ENCODE data around the gene HAS3.

The HAS3 gene

GRCh38 chr16:69078073-69078472, 27.4 kb upstream of the HAS3 start:
- H2AFZ ChIP-seq (ENCODE audit: low read depth, low read length): peak overlapping the region; percentile 34
- H3K9me3 ChIP-seq (ENCODE audit: low read length): no peaks in the 10 kb centered on the region

GRCh38 chr16:69079697-69080096, 25.8 kb upstream of the HAS3 start:
- no peaks in the 10 kb centered on the region for H3K27me3 ChIP-seq (ENCODE audit: insufficient read depth, low read length)

More at GRCh38 chr16:69078073-69078472, 27.4 kb upstream of the HAS3 start:
- H3K36me3 ChIP-seq (ENCODE audit: insufficient read depth, low read length): no peaks in the 10 kb centered on the region
- no peak overlapping the region for H3K4me3 ChIP-seq (ENCODE audit: low read length)
- H3K4me1 ChIP-seq (ENCODE audit: insufficient read depth, low read length): peaks cover 7% of the 10 kb centered on the region
- H3K27me3 ChIP-seq (ENCODE audit: insufficient read depth, low read length): no peaks in the 10 kb centered on the region

GRCh38 chr16:69083306-69083941, 22.0 kb upstream of the HAS3 start:
- H3K27me3 ChIP-seq (ENCODE audit: insufficient read depth, low read length): no peaks in the 10 kb centered on the region
- no peak overlapping the region for H3K4me3 ChIP-seq (ENCODE audit: low read length)
- H2AFZ ChIP-seq (ENCODE audit: low read depth, low read length): no peak overlapping the region
- peaks cover 7% of the 10 kb centered on the region for H3K4me1 ChIP-seq (ENCODE audit: insufficient read depth, low read length)
- no peaks in the 10 kb centered on the region for H3K9me3 ChIP-seq (ENCODE audit: low read length)
- H3K36me3 ChIP-seq (ENCODE audit: insufficient read depth, low read length): no peaks in the 10 kb centered on the region

More at GRCh38 chr16:69079697-69080096, 25.8 kb upstream of the HAS3 start:
- Histone ChIP-seq H2AFZ (ENCODE audit: low read depth, low read length) (no peak overlapping the region), H3K4me1 (ENCODE audit: insufficient read depth, low read length) (peaks cover 13% of the 10 kb centered on the region), H3K36me3 (ENCODE audit: insufficient read depth, low read length) (no peaks in the 10 kb centered on the region), H3K4me3 (ENCODE audit: low read length) (no peak overlapping the region), H3K9me3 (ENCODE audit: low read length) (no peaks in the 10 kb centered on the region)

GRCh38 chr16:69084289-69084688, 21.2 kb upstream of the HAS3 start:
- no peak overlapping the region for H2AFZ ChIP-seq (ENCODE audit: low read depth, low read length)
- peaks cover 12% of the 10 kb centered on the region for H3K4me1 ChIP-seq (ENCODE audit: insufficient read depth, low read length)
- no peak overlapping the region for H3K4me3 ChIP-seq (ENCODE audit: low read length)
- no peaks in the 10 kb centered on the region for H3K36me3 ChIP-seq (ENCODE audit: insufficient read depth, low read length)
- H3K9me3 ChIP-seq (ENCODE audit: low read length): no peaks in the 10 kb centered on the region
- no peaks in the 10 kb centered on the region for H3K27me3 ChIP-seq (ENCODE audit: insufficient read depth, low read length)

GRCh38 chr16:69085032-69085695, 20.3 kb upstream of the HAS3 start:
- Histone ChIP-seq H3K4me1 (ENCODE audit: insufficient read depth, low read length) (peaks cover 16% of the 10 kb centered on the region), H3K36me3 (ENCODE audit: insufficient read depth, low read length) (no peaks in the 10 kb centered on the region), H2AFZ (ENCODE audit: low read depth, low read length) (no peak overlapping the region), H3K9me3 (ENCODE audit: low read length) (no peaks in the 10 kb centered on the region), H3K4me3 (ENCODE audit: low read length) (no peak overlapping the region), H3K27me3 (ENCODE audit: insufficient read depth, low read length) (no peaks in the 10 kb centered on the region)

- no peaks in the 10 kb centered on the region for H3K9me3 ChIP-seq (ENCODE audit: low read length)
- H3K27me3 ChIP-seq (ENCODE audit: insufficient read depth, low read length): no peaks in the 10 kb centered on the region
- no peak overlapping the region for H3K4me3 ChIP-seq (ENCODE audit: low read length)
- no peak overlapping the region for H2AFZ ChIP-seq (ENCODE audit: low read depth, low read length)
- H3K36me3 ChIP-seq (ENCODE audit: insufficient read depth, low read length): no peaks in the 10 kb centered on the region
- peaks cover 16% of the 10 kb centered on the region for H3K4me1 ChIP-seq (ENCODE audit: insufficient read depth, low read length)
These were observed 18.3 kb upstream of the HAS3 start for GRCh38 chr16:69087161-69087581.

- H3K36me3 ChIP-seq (ENCODE audit: insufficient read depth, low read length): no peaks in the 10 kb centered on the region
- H3K27me3 ChIP-seq (ENCODE audit: insufficient read depth, low read length): no peaks in the 10 kb centered on the region
- peaks cover 16% of the 10 kb centered on the region for H3K4me1 ChIP-seq (ENCODE audit: insufficient read depth, low read length)
- no peak overlapping the region for H2AFZ ChIP-seq (ENCODE audit: low read depth, low read length)
- no peak overlapping the region for H3K4me3 ChIP-seq (ENCODE audit: low read length)
- H3K9me3 ChIP-seq (ENCODE audit: low read length): no peaks in the 10 kb centered on the region
These were observed 16.8 kb upstream of the HAS3 start for GRCh38 chr16:69088684-69089083.

- Histone ChIP-seq H2AFZ (ENCODE audit: low read depth, low read length) (no peak overlapping the region), H3K36me3 (ENCODE audit: insufficient read depth, low read length) (no peaks in the 10 kb centered on the region), H3K27me3 (ENCODE audit: insufficient read depth, low read length) (no peaks in the 10 kb centered on the region), H3K9me3 (ENCODE audit: low read length) (no peaks in the 10 kb centered on the region), H3K4me3 (ENCODE audit: low read length) (no peak overlapping the region), H3K4me1 (ENCODE audit: insufficient read depth, low read length) (peaks cover 13% of the 10 kb centered on the region)
These were observed 16.2 kb upstream of the HAS3 start for GRCh38 chr16:69089091-69089910.

GRCh38 chr16:69093974-69094373, 11.5 kb upstream of the HAS3 start:
- Histone ChIP-seq H3K36me3 (ENCODE audit: insufficient read depth, low read length) (no peaks in the 10 kb centered on the region), H3K27me3 (ENCODE audit: insufficient read depth, low read length) (no peaks in the 10 kb centered on the region), H3K4me3 (ENCODE audit: low read length) (no peak overlapping the region), H3K4me1 (ENCODE audit: insufficient read depth, low read length) (peaks cover 7% of the 10 kb centered on the region), H2AFZ (ENCODE audit: low read depth, low read length) (no peak overlapping the region), H3K9me3 (ENCODE audit: low read length) (no peaks in the 10 kb centered on the region)

- Histone ChIP-seq H2AFZ (ENCODE audit: low read depth, low read length) (no peak overlapping the region), H3K4me3 (ENCODE audit: low read length) (no peak overlapping the region), H3K27me3 (ENCODE audit: insufficient read depth, low read length) (no peaks in the 10 kb centered on the region), H3K4me1 (ENCODE audit: insufficient read depth, low read length) (peaks cover 2% of the 10 kb centered on the region), H3K9me3 (ENCODE audit: low read length) (no peaks in the 10 kb centered on the region), H3K36me3 (ENCODE audit: insufficient read depth, low read length) (no peaks in the 10 kb centered on the region)
These were observed 11.0 kb upstream of the HAS3 start for GRCh38 chr16:69094501-69094900.

GRCh38 chr16:69095193-69095592, 10.3 kb upstream of the HAS3 start:
- H3K4me1 ChIP-seq (ENCODE audit: insufficient read depth, low read length): peaks cover 7% of the 10 kb centered on the region
- H3K27me3 ChIP-seq (ENCODE audit: insufficient read depth, low read length): no peaks in the 10 kb centered on the region
- H2AFZ ChIP-seq (ENCODE audit: low read depth, low read length): no peak overlapping the region
- H3K9me3 ChIP-seq (ENCODE audit: low read length): no peaks in the 10 kb centered on the region
- H3K36me3 ChIP-seq (ENCODE audit: insufficient read depth, low read length): no peaks in the 10 kb centered on the region
- H3K4me3 ChIP-seq (ENCODE audit: low read length): no peak overlapping the region

GRCh38 chr16:69100071-69100691, 5.3 kb upstream of the HAS3 start:
- Histone ChIP-seq H3K4me3 (ENCODE audit: low read length) (peak overlapping the region; percentile 20), H3K36me3 (ENCODE audit: insufficient read depth, low read length) (no peaks in the 10 kb centered on the region), H3K9me3 (ENCODE audit: low read length) (no peaks in the 10 kb centered on the region), H3K4me1 (ENCODE audit: insufficient read depth, low read length) (peaks cover 13% of the 10 kb centered on the region), H2AFZ (ENCODE audit: low read depth, low read length) (peak overlapping the region; percentile 31), H3K27me3 (ENCODE audit: insufficient read depth, low read length) (no peaks in the 10 kb centered on the region)

Data from neuron (in vitro differentiated cells).